Fibroblast of upper back skin (primary cell): ENCODE results near the gene TULP4.

Experiments
- DNase-seq: peaks from one replicate; pipeline ENCODE4 v3.0.0-alpha.2; 2013

Gene TULP4, protein sequence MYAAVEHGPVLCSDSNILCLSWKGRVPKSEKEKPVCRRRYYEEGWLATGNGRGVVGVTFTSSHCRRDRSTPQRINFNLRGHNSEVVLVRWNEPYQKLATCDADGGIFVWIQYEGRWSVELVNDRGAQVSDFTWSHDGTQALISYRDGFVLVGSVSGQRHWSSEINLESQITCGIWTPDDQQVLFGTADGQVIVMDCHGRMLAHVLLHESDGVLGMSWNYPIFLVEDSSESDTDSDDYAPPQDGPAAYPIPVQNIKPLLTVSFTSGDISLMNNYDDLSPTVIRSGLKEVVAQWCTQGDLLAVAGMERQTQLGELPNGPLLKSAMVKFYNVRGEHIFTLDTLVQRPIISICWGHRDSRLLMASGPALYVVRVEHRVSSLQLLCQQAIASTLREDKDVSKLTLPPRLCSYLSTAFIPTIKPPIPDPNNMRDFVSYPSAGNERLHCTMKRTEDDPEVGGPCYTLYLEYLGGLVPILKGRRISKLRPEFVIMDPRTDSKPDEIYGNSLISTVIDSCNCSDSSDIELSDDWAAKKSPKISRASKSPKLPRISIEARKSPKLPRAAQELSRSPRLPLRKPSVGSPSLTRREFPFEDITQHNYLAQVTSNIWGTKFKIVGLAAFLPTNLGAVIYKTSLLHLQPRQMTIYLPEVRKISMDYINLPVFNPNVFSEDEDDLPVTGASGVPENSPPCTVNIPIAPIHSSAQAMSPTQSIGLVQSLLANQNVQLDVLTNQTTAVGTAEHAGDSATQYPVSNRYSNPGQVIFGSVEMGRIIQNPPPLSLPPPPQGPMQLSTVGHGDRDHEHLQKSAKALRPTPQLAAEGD (N-terminal part only)

GRCh38 chr6:158312165-158312564, at the start of gene TULP4:
TSS of gene TULP4 (plus strand) at chr6:158312465. CDS start at chr6:158314017, 1,552 bp downstream.
- DNase-seq: no peak

GRCh38 chr6:158262755-158263154, 49.5 kb upstream of the TULP4 start:
- no peak for DNase-seq

GRCh38 chr6:158264180-158264579, 48.1 kb upstream of the TULP4 start:
- DNase-seq: no peak

DNA sequence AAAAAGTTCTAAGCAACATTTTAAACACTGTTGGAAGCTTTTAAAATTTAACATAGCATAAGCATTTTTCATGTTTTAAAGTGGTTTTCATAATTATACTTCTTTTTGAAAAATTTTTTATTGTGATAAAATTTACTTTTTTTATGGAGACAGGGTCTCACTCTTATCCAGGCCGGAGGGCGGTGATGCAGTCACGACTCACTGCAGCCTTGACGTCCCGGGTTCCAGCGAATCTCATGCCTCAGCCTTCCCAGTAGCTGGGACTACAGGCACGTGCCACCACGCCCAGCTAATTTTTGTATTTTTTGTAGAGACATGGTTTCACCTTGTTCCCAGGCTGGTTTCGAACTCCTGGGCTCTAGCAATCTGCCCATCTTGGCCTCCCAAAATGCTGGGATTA, 46.1 kb upstream of the TULP4 start:
- no peak for DNase-seq

- no peak for DNase-seq
Observed at GRCh38 chr6:158268361-158269147, 43.7 kb upstream of the TULP4 start.

- DNase-seq: no peak
Observed at GRCh38 chr6:158269657-158270056, 42.6 kb upstream of the TULP4 start.

DNA sequence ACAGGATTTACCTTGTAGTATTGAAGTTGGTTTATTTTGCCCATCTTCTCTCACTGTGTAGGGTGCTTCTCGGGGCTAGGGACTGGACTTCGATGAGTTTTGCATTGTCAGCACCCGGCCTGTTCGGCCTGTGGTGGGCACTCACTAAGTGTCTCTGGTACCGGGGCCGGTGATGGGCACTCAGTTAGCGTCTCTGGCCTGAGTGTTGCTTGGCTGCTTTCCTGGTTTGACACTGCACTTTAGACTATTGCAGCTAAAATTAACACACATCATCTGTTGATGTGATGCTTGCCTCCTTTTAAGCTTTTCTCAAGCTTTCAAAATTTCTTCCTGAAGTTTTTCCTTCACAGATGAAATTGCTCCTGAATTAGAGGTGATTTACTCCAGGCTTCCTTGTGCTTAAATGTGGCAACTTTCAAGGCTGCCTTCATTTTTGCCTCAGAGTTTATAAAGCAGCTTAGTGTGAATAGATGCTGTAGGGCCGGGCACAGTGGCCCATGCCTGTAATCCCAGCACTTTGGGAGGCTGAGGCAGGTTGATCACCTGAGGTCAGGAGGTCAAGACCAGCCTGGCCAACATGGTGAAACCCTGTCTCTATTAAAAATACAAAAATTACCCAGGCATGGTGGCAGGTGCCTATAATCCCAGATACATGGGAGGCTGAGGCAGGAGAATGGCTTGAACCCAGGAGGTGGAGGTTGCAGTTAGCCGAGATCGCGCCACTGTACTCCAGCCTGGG, 41.7 kb upstream of the TULP4 start:
- DNase-seq: no peak

- no peak for DNase-seq
Observed at GRCh38 chr6:158272324-158272723, 39.9 kb upstream of the TULP4 start.

GRCh38 chr6:158278004-158278403, 34.3 kb upstream of the TULP4 start:
- no peak for DNase-seq

DNA sequence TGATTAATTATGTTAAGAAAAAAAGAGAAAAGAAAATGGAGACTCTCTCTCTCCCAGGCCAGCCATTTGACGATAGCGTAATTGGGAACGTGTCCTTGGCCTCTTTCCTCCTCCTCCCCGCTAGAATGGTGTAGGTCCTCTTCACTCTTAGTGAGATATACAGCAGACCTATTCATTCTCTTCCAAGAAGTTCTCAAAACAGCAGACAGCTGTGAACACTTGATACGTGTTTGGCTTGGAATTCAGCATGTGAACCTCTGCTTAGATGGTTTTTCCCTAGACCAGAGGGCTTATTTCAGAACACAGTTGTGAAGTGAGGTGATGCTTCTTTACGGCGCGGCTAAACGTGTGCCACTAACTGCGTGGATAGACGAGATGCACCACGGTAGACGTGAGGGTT, 32.6 kb upstream of the TULP4 start:
- DNase-seq: peak; percentile 19

DNA sequence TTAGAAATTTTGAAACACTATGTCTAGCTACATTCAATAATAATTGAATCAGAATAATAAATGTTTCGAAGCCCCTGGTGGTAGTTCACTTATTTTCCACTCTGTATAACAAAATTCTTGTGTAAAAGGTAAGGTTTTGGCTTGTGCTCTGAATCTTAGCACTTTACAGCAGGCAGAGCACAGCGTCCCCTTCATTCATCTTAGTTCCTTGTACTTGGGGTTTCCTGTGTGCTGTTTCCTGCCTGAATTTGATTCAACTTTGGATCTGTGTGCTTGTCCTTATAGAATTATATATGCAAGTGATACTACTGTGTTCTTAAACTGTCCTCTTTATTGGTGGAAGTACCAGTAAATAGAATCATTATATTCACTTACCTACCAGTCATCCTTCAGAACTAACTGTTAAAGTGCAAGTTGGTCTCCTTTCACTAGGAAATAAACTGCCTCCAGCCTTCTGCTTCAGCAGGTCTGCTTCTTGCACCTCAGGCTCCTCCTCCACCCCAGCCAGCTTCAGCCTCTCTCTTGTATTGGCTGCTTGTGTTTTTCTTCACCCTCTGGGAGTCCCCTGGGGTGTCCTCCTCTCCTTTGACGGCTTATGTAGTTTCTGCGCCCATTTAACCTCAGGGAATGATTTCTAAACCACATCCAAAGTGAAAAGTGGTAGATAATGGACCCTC, 28.8 kb upstream of the TULP4 start:
- peak; percentile 74 for DNase-seq

DNA sequence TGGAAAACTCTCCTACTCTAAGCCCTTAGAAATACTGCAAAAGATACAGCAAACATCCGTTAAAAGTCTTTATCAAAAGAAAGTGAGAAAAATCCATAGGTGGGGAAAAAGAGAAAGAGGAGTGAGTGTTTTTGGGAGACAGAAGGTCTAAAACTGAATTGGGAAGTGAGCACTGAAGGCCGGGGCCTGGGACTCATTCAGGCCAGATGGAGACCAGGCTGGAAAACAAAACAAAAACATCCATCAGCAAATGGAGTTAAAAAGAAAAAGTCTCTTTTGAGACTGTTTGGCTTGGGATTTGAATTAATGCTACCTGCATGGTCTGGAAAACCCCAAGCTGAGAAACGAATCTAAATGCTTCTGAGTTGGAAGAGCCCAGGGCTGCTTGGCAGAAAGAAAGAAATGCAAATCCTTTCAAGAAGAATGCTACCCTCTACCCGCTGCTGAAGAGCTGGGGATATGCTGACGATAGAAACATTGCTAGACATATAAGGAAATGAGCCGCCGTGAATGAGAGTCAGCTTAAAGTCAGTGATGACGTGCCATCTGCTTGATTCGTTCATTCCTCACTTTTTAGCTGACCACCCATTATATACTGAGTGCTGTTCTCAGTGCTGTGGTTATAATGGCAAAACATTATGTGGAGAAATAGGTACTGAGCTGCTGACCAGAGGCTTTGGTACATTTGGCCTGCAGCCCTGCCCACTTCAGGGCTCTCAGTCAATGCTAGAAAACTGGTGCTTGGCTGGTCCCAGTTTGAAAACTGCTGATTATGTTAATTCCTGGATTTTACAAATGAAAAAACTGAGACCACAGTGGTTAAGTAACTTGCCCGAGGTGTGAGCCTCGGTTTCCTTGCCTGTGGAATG, 28.0 kb upstream of the TULP4 start:
- DNase-seq: peak; percentile 96

DNA sequence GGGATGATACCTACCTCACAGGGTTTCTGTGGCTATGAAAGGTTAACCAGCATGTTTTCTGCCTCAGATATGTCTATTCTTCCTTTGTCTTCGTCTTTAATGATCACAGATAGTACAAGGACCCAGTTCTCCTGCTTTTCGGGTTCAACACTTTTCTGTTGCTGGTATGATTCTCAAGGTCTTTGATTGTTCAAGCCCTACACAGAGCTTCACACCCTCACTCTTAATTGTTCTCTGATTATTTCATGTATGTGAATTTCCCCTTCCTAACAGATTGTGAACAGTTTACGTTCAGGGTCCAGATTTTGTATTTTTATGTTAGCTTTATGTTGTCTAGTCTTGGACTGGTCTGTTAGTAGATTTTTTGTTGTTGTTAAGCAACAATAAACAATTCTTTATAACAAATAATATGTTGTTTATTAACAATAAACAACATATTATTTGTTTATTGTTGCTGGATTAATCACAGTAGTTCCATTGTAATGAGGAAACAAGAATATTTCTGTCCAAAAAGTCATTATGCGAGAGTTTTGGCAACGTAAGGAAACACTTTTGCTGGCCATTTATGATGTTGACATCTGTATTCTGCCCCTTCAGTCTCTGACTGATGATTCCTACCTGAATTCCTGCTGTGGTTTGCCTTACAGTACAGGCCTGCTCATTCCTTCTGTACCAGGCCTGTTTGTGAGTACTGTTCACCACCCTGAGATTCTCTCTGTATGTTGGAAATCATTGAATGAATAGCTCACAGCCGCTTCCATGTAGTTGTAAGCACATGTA, 27.2 kb upstream of the TULP4 start:
- DNase-seq: peak; percentile 59

DNA sequence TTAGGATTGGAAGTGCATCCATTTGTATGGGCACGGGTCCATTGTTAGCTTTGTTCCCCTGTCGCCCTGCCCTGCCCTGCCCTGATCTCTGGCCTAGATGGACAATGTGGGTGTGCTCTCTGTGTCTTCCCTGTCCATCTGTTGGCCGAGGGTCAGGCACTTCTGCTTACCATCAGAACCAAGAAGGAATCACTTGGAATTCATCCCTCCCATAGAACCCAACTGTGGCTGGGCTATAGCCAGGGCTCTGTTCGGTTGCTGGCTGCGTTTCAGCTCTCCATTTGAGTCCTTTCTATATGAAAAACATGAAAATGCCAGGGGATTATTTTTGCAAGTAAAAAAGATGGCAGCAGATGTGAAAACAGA, 26.6 kb upstream of the TULP4 start:
- peak; percentile 47 for DNase-seq

DNA sequence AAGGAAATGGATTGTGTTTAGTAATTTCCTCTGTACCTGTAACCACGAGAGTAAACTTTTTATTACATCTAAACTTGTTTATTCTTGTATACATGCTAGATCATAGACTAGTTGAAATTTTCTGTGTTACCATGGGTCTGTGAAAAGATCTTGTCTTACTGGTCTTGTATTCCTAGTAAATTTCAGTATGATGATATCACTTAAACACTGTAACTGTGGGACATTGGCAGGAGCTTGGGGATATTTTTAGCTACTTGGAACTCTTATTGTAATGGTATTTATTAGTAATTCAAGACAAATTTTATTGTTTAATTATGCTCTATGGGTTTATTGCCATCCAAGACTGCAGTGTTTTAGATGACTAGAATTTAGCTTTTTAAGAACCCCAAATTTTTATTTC, 25.9 kb upstream of the TULP4 start:
- peak; percentile 79 for DNase-seq

DNA sequence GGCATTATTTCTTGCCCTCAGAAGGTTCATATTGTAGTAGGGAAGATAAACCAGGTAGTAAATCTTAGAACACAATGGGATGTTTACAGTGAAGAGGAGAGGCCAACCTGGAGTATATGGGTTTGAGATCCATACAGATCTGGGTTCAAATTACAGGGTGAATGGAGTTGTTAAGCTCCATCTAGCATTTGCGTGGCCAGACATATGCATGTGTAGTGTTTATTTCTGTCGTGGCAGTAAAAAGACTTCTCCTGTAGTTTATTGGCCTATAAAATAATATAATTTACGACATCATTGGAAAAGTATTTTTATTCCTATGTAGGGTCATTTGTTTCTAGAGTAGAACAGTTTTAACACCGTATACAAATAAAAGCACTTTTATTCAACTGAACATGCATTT, 25.2 kb upstream of the TULP4 start:
- DNase-seq: no peak

DNA sequence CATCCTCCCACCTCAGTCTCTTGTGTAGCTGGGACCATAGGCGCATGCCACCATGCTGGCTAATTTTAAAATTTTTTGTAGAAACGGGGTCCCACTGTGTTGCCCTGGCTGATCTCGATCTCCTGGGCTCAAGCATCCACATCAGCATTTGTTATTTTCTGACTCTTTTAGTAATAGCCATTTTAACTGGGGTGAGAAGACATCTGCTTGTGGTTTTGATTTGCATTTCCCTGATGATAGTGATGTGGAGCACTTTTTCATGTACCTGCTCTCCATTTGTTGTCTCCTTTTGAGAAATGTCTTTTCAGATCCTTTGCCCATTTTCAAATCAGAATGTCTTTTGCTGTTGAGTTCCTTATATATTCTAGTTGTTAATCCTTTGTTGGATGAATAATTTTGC, 22.2 kb upstream of the TULP4 start:
- DNase-seq: no peak

GRCh38 chr6:158290659-158291058, 21.6 kb upstream of the TULP4 start:
- no peak for DNase-seq

GRCh38 chr6:158292016-158292415, 20.2 kb upstream of the TULP4 start:
- no peak for DNase-seq

- DNase-seq: no peak
Observed at GRCh38 chr6:158293122-158293521, 19.1 kb upstream of the TULP4 start.
